GM12875 (cell line): ENCODE results near the gene PRRT1B.

Source experiments
- H3K4me3 ChIP-seq: one replicate; pipeline ENCODE4 v1.5.1; 2011; ENCODE audit warnings: low read depth, low read length, control low read depth
- TF ChIP-seq, protein P1 (sequence below): IDR thresholded peaks from 2 replicates; pipeline ENCODE4 v1.5.1; 2011; ENCODE audit warnings: low read depth, mild to moderate bottlenecking, control low read depth, inconsistent platforms, low read length, moderate library complexity, borderline replicate concordance; ENCODE audit not compliant: insufficient read depth

The PRRT1B gene

DNA sequence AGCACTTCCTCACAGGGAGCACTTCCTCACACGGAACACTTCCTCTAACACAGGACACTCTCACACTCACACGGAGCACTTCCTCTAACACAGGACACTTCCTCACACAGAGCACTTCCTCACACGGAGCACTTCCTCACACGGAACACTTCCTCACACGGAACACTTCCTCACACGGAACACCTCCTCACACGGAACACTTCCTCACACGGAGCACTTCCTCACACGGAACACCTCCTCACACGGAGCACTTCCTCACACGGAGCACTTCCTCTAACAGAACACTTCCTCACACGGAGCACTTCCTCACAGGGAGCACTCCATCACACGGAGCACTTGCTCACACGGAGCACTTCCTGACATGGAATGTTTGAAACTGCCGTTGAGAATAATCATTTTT is 29.2 kb upstream of the PRRT1B start:
- no peak overlapping the region for H3K4me3 ChIP-seq
- TF ChIP-seq, protein P1, sequence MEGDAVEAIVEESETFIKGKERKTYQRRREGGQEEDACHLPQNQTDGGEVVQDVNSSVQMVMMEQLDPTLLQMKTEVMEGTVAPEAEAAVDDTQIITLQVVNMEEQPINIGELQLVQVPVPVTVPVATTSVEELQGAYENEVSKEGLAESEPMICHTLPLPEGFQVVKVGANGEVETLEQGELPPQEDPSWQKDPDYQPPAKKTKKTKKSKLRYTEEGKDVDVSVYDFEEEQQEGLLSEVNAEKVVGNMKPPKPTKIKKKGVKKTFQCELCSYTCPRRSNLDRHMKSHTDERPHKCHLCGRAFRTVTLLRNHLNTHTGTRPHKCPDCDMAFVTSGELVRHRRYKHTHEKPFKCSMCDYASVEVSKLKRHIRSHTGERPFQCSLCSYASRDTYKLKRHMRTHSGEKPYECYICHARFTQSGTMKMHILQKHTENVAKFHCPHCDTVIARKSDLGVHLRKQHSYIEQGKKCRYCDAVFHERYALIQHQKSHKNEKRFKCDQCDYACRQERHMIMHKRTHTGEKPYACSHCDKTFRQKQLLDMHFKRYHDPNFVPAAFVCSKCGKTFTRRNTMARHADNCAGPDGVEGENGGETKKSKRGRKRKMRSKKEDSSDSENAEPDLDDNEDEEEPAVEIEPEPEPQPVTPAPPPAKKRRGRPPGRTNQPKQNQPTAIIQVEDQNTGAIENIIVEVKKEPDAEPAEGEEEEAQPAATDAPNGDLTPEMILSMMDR: no peak

DNA sequence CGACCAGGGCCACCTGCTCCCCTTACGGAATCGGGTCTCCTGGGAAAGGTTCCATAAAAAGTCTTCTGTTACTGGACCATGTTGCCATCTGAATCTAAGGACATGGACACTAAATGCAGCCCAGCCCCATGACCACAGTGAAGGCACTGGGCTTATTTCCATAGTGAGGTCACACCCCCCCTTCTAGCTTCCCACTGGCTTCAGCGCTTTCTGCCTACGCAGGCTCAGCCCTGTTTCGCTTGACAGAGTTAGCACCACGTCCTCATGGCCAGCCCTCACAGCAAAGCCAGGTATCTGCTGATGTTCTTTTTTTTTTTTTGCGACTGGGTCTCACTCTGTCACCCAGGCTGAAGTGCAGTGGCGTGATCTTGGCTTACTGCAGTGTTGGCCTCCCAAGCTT is 28.4 kb upstream of the PRRT1B start:
- no peak overlapping the region for H3K4me3 ChIP-seq
- TF ChIP-seq, protein P1: no peak

DNA sequence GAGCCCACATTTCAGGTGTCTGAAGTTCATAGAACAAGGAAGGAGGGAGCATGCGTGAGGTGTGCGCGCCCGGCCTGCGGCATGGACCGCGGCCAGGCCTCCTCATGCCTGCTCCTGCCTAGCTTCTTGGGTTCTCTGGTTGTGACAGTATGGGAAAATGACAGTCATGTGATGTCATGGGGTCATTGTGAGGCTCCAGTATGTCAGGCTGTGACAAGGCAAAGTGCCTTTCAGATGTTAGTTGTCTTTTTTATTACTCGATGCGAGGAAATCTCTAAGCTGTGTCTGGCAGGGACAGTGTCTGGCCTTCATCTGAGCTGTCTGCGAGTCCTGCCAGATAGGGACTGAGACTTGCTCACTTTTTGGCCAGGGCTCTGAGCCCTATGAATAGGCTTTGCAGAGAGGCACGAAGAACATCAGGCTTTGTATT is 27.5 kb upstream of the PRRT1B start:
- no peak overlapping the region for H3K4me3 ChIP-seq
- TF ChIP-seq, protein P1: no peak

DNA sequence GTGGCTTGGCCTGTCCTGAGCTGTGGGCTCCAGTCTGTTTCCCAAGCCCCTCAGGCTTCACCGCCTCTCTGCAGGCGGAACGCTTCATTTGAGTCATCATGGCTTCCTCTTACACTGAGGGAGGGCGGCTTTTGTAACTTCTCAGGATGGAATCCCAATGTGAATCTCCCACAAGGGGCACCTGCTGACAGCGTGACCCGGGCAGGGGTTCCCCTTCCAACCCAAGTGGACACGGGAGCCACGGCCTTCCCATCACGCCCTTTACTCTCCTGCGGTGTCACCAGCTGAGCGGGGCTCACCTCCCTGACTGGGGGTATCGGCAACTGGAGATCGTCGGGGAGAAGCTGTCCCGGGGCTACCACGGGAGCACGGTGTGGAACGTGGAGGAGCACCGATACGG is 26.8 kb upstream of the PRRT1B start:
- TF ChIP-seq, protein P1: no peak
- H3K4me3 ChIP-seq: no peak overlapping the region

DNA sequence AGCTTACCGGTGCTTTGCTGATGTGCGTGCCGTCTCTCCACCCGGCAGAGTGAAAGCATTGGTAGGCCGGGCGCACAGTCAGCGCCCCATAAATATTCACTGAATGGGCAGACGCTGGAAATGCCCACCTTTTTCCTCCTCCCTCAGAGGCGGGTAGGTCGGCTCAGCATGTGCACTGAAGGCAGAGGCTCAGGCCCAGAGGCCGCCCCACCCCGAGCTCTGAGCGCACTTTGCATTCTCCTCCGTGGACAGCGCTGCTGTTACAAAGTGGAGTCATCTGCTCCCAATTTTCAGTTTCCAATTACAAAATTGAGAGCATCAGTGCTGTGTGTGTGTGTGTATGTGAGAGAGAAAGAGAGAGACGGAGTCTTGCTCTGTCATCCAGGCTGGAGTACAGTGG is 24.8 kb upstream of the PRRT1B start:
- TF ChIP-seq, protein P1: no peak
- H3K4me3 ChIP-seq: no peak overlapping the region

DNA sequence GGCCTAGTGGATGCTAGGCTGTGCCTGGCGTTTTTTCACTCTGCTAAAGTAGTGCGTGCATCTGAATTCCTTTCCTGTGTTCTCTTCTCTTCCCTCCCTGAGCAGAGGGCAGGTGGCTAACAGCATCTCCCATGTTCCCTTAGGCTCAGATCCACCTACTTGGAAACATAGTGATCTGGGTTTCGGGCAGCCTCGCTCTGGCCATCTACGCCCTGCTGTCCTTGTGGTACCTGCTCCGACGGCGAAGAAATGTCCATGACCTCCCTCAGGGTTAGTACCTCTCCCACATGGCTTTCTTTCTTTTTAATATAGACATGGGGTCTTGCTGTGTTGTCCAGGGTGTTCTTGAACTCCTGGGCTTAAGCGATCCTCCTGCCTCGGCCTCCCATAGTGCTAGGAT is 24.1 kb upstream of the PRRT1B start:
- H3K4me3 ChIP-seq: no peak overlapping the region
- TF ChIP-seq, protein P1: no peak

DNA sequence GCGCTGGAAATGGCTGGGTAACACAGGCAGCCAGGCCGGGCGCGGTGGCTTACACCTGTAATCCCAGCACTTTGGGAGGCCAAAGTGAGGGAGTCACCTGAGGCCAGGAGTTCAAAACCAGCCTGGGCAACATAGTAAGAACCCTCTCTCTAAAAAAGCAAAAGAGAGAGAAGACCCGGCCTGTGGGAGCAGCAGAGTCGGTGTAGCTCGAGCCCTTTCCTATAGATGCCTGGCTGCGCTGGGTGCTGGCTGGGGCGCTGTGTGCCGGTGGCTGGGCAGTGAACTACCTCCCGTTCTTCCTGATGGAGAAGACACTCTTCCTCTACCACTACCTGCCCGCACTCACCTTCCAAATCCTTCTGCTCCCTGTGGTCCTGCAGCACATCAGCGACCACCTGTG is 23.5 kb upstream of the PRRT1B start:
- TF ChIP-seq, protein P1: no peak
- no peak overlapping the region for H3K4me3 ChIP-seq
